NT2/D1 (cell line): ENCODE data around the gene SYNDIG1.

ENCODE experiments used
- YY1 ChIP-seq: IDR thresholded peaks from 2 replicates; pipeline ENCODE4 v1.6.1; 2011; ENCODE audit not compliant: insufficient read length, insufficient read depth
- ZNF274 ChIP-seq: IDR thresholded peaks from 2 replicates; pipeline ENCODE4 v1.6.1; 2011; ENCODE audit warnings: mild to moderate bottlenecking, low read depth, low read length

GRCh38 chr20:24659835-24660234 lies 190.4 kb downstream of the SYNDIG1 start:
- TF ChIP-seq ZNF274 (no peak), YY1 (no peak)
